HG03439 (cell line): ENCODE measurements around the gene ALDH16A1.

Experiments
- ATAC-seq: cut with Tn5 transposase; IDR thresholded peaks from one replicate; pipeline ENCODE4 v1.9.1; 2021; ENCODE audit warnings: mild to moderate bottlenecking, moderate library complexity; ENCODE audit not compliant: unreplicated experiment

The ALDH16A1 gene

DNA sequence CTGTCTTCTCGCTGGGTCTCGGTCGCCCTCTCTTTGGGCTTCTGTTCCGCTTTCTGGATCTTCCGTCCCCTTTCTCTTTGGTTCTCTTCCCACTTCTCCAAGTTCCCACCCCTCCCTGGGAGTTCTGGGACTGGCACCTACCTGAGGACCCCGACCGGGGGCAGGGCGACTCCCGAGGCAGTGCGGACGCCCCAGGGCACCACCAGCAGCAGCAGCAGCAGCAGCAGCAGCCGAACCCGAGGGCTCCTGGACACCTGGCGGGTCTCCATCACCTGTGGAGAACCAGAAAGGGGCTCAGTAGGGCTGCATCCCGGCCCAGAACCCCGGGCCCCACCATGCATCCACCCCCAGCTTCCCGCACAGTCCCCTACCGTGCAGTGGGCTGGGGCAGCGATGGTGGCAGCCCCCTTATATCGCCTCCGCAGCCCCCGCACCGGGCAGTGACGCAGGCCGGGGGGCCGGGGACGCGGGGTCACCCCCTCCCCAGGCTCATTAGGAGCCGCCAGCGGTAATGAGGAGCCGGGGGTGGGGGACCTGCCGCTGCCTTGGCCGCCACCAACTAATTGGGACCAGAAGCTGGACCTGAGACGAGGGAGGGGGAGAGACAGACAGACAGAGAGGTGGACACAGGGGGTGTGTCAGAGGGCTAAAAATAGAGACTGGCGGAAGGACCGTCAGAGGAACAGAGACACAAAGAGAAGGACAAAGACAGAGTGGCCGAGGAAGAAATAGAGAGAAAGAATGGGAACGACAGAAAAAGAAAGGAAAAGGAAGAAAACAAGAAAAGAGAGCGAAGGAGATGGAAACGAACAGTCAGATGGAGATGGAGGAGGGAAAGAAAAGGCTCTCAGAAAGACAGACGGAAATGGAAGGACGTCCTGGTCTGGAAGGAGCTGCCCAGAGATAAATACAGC lies 29.7 kb upstream of the ALDH16A1 start, which contains the start of gene PTH2:
Gene PTH2 (minus strand): TSS at position 371 of the 914 bp plus-strand sequence. CDS start 102 bp downstream, at position 269.
- ATAC-seq, result no peak

GRCh38 chr19:49423985-49424303 lies 29.1 kb upstream of the ALDH16A1 start:
- ATAC-seq, result no peak

DNA sequence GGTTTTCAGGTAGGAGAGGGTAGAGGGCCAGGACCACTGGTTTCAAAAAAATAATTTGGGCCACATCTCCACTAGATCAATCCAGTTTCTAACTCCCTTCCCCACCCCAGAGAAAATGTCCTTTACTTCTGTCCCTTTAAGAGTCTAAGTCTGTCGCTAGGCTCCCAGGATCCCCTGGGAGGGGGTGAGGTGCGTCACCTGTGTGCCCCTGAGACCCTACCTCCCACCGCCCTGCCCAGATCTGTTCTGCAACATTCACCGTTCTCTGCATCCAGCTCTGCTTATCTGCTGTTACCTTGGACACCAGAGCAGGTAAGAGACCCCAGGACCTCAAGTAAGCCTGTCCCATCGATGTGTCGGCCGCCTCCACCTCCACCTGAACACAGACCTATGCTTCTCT lies 27.8 kb upstream of the ALDH16A1 start, which contains the start of gene GFY:
Gene GFY (plus strand): TSS at position 211 of the 400 bp plus-strand sequence. CDS start 1,043 bp downstream, outside the sequence.
- ATAC-seq, result no peak

DNA sequence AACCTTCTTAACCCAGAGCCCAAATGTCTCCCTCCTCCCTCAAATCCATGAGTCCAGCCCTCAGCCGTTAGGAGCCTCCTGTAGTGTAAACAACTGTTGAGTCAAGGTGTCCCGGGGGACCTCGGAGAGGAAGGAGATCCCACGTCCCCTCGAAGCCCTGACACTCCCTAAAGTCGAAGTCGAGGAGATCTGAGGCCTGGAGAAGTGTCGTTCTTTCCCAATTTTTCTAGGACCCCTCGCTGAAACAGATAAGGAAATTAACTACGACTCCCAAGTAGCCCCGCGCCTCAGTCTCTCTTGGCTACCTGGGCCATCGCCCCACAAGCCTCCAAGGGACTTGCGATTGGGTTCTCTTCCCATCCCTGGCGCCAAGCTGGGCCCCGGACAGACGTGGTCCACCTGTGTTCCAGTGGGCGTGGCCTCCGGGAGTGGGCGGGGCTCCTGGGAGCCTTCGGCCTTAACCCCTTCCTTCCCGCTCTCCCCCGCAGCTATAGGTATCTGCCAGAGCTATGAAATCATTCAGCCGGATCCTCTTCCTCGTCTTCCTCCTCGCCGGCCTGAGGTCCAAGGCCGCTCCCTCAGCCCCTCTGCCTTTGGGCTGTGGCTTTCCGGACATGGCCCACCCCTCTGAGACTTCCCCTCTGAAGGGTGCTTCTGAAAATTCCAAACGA lies 27.0 kb upstream of the ALDH16A1 start:
- no peak for ATAC-seq

DNA sequence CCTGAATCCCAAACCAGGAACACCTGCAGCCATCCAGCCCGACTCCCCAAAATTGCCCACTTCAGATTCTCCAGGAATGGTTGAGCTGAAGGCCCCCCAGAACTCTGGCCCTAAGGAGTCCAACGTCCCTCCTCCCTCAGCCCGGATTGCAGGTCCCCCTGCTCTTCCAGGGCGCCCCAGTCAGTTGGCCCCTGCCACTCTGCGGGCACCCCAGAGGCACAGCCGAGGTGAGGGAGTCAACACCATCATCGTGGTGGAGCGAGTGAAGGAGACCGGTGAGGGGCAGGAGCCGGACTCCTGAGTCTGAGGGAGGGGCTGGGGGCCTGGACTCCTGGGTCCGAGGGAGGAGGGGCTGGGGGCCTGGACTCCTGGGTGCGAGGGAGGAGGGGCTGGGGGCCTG lies 25.7 kb upstream of the ALDH16A1 start:
- ATAC-seq, result no peak

DNA sequence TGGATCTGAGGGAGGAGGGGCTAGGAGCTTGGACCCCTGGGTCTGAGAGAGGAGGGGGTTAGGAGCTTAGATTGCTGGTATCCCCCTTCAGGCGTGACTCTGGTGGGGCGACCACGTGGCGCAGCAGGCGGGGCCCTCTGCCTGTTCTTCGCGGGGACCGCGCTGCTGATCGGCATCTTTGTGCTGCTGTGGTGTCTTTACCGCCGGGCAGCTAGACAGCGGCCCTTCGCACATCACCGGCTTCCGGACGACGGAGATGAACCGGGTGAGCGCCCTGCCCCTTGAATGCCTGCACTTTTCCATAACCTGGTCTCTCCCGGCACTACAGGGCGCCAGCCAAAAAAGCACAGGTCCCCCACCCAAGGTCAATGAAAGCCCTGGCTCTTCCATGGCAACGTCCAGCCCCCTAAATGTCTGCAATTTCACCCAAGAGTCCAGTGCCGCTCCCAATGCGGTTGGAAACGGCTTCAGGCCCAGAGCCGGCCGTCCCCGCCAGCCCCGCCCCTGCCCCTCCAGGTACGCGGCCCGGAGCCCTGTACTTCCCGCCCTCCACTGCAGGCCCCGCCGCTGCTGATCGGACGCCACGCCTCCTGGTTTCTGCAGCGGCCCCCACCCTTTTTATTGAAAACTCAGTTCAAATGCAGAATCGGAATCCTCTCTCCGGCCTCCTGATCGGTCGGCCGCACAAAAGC lies 25.0 kb upstream of the ALDH16A1 start:
- no peak for ATAC-seq

GRCh38 chr19:49428547-49429451 lies 24.2 kb upstream of the ALDH16A1 start:
- no peak for ATAC-seq

DNA sequence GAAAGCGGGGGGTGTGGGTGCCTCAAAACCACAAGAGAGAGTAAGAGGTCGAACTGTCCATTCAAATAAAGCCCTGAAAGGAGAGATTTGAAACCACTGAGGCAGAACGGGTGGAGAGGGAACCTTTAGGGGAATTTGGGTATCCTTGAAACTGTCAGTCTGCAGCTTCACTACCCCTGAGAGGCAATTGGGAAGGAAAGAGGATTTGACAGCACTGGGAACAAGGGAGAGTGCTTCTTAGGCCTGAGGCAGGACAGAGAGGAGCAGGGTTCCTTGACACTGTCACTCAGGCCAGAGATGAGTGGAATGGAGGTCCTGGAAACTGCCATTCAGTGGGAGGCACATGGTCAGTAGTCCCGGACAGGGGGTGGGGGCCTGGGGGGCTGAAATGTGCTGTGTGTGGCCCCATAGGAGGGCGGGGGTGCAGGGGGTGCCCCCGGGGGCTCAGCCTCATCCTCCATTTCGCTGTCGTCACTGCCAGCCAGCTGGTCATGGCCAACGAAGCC lies 22.8 kb upstream of the ALDH16A1 start:
- ATAC-seq, result no peak

DNA sequence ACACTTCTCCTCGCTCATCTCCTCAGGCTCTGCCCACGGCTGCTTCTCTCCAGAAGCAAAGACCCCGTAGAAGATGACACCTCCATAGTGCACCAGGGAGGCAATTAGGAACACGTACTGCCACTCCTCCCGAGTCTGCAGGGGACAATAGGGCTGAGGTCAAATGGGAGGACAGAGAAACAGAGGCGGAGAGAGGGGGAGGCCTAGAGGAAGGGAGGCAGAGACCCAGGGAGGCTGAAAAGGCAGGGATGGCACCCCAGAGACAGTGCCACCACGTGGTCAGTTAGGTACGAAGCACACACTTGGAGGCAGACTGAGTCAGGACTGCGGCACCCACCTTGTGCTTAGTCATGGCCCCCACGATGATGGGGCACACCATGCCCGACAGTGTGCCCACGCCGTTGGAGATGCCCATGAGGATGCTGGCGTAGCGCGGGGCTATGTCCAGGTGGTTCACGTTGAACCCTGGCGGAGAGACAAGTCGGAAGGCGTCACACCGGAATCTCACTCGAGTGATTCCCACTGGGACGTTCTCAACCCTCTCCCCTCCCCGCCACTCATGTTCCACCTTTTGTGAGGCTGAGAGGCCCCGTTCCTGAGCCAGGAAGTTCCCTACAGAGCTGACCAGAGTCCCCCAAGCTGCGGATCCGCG lies 22.2 kb upstream of the ALDH16A1 start:
- ATAC-seq, result no peak

DNA sequence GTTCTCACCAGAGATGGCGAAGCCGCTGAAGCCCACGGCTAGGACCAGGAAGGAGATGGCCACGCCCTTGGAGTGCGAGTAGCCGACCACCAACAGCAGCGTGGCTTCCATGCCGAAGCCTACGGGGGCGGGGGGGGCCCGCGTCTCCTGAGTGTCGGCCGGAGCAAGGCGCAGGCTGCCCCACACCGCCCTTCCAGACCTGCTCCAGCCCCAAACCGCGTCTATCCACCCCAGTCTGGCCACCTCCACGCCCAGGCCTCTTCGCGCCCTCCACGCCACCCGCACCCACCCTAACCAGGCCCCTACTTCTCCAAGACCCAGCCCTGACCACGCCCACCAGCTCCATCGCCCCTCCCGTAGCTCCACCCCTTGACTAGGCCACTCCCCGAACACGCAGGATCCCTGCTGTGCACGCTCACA lies 21.7 kb upstream of the ALDH16A1 start:
- no peak for ATAC-seq

DNA sequence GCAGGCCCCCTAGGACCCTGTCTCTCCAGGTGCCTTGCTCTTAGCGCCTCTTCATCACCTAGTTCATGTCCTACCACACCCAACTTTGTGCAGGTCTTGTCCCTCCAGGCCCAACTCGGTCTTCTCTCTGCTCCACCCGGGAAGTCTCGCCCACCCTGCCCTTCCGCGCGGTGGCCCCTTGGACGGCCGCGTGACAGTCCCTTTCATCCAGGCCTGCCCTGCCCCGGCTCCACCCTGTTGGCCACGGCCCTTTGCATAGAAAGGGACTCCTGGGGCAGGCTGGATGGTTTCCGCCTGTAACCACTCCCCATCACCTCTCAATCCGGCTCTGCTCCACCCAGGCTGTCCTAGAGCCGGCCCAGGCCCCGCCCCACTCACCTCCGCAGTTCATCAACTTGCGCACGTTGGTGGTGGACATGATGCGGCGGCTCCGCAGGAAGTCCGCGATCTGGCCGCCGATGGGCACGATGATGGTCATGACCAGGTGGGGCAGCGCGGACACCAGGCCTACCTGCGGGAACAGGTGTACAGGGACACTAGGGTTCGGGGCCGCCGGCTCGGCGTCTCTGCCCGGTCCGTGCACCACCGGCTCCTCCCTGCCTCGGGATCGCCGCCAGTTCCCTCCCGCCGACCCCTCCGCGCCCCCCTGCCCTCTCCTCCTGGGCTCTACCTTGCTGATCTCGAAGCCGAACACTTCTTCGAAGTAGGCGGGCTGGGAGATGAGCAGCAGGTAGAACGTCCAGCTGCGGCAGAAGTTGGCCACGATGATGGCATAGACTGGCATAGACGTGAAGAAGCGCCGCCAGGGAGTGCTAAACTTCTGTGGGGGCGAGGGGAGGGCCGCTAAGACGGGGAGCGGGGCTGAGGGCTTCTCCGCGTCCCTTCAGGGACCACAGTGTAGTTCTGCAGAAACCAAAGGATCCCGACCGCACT lies 20.6 kb upstream of the ALDH16A1 start:
- no peak for ATAC-seq

DNA sequence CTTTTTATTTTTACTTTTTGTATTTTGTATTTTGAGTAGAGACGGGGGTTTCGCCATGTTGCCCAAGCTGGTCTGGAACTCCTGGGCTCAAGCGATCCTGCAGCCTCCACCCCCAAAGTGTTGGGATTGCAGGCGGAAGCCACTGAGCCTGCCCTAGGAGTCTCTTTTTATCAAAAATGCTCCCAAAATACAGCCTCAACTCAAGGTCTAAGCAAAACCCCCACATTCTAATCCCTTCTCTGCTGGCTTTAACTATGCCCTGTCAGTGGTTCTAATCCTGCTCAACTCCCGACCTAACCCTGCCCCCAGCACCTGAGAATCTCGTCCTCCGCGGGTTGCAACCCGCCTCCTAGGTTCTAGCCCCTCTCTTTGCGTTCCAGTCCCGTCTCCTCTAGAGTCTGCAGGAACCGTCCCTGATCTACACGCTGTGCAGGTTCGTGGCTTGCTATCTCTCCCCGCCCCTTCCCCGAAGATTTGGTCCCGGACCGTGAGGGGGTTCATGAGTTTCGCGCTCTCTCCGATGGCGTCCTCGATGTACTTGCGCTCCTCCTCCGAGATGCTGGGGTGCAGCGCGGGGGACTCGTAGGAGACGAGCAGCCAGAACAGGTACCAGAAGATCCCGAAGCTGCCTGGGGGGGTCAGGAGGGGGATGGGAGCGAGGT lies 19.7 kb upstream of the ALDH16A1 start:
- no peak for ATAC-seq

DNA sequence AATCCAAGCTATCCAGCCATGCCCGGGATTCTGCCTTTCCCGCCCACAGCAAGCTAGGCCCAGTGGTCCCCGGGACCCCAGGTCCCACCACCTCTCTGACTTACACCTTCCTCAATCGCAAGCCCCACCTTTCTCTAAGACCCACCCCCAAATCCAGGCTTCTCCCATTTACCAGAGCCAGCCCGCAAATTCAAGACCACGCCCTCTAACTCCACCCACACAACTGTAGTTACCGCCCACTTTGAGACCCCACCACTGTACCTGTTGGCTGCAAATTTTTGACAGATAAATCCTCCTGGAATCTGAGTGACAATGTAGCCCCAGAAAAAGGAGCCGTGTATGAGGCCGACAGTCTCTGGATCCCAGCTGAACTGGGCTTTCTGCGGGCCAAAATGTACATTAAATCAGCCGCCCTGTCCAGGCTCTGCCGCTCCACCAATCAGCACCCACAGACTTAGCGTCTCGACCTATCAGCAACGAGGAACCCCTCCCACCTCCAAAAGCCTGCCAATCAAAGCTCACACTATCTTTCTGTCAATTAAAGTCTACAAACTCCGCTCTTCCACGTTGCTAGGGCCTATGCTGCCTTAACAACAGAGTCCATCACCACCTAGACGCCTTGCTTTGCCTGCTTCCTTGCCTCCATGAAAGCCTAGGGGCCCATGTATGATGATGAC lies 18.0 kb upstream of the ALDH16A1 start:
- ATAC-seq, result no peak

- ATAC-seq, result no peak
Observed at GRCh38 chr19:49435670-49436069, 17.4 kb upstream of the ALDH16A1 start.

GRCh38 chr19:49436381-49437017 lies 16.5 kb upstream of the ALDH16A1 start:
- ATAC-seq, result no peak

- no peak for ATAC-seq
Observed at GRCh38 chr19:49437231-49437630, 15.8 kb upstream of the ALDH16A1 start.

DNA sequence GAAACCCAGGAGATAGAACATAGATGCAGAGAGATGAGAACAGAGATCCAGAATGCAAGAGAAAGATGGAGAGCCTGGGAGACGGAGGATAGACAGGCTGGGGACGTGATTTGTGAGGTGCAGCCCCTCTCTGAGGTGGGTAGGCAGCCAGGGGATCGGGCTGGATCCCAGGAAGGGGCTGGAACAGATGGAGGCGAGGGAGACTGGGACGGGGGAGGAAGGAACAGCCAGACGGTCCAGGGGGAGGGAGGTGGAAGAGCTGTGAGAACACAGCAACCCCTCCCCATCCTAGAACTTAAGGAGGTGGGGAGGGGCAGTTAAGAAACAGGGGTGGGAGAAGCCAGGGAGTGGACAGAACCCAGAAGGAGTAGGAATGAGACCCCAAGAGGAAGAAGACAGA lies 14.8 kb upstream of the ALDH16A1 start:
- no peak for ATAC-seq
